Retina (tissue), 1 donor: ENCODE data around the gene PHF21B.

Source experiments
- DNase-seq: peaks from one replicate; pipeline ENCODE4 v3.0.0-alpha.2; 2016

The PHF21B gene

GRCh38 chr22:45013138-45013537, 3.3 kb upstream of the PHF21B start:
- DNase-seq: no peak

- DNase-seq: no peak
Measured at GRCh38 chr22:45010532-45010900, 711 bp upstream of the PHF21B start.

- peak; percentile 70 for DNase-seq
Measured at GRCh38 chr22:45008751-45009605, 827 bp downstream of the PHF21B start.

- DNase-seq: peak; percentile 70
Measured at GRCh38 chr22:45008186-45008681, 1.6 kb downstream of the PHF21B start.

GRCh38 chr22:45007391-45008185, 2.2 kb downstream of the PHF21B start:
- peak; percentile 82 for DNase-seq

GRCh38 chr22:45006964-45007390, 2.8 kb downstream of the PHF21B start:
- DNase-seq: peak; percentile 85

- peak; percentile 77 for DNase-seq
Measured at GRCh38 chr22:45006111-45006963, 3.5 kb downstream of the PHF21B start.

GRCh38 chr22:45001653-45002052, 8.2 kb downstream of the PHF21B start:
- no peak for DNase-seq

- no peak for DNase-seq
Measured at GRCh38 chr22:45000330-45000729, 9.5 kb downstream of the PHF21B start.

- DNase-seq: no peak
Measured at GRCh38 chr22:44999687-45000086, 10.1 kb downstream of the PHF21B start.

GRCh38 chr22:44999231-44999630, 10.6 kb downstream of the PHF21B start:
- DNase-seq: no peak

GRCh38 chr22:44998296-44998695, 11.5 kb downstream of the PHF21B start:
- no peak for DNase-seq

- no peak for DNase-seq
Measured at GRCh38 chr22:44997060-44997459, 12.7 kb downstream of the PHF21B start.

GRCh38 chr22:44996648-44997047, 13.2 kb downstream of the PHF21B start:
- DNase-seq: no peak

- DNase-seq: peak; percentile 21
Measured at GRCh38 chr22:44996120-44996519, 13.7 kb downstream of the PHF21B start.

GRCh38 chr22:44995715-44996114, 14.1 kb downstream of the PHF21B start:
- no peak for DNase-seq

GRCh38 chr22:44995105-44995514, 14.7 kb downstream of the PHF21B start:
- peak; percentile 54 for DNase-seq

GRCh38 chr22:44994399-44995104, 15.3 kb downstream of the PHF21B start:
- DNase-seq: no peak

GRCh38 chr22:44992166-44992565, 17.6 kb downstream of the PHF21B start:
- DNase-seq: no peak

- no peak for DNase-seq
Measured at GRCh38 chr22:44991218-44991617, 18.6 kb downstream of the PHF21B start.

- no peak for DNase-seq
Measured at GRCh38 chr22:44990810-44991209, 19.0 kb downstream of the PHF21B start.

- no peak for DNase-seq
Measured at GRCh38 chr22:44990328-44990727, 19.5 kb downstream of the PHF21B start.
